Adrenal gland (tissue), 12 donors: Measurements from ENCODE around the gene AMMECR1. TPM values are rescaled to one million over a fixed set of nuclear protein-coding genes. Genes with fewer than 3 reads are reported as not detected.
A peak's percentile ranks its signal among the peaks of the same experiment; 100 is the strongest.

ENCODE experiments used
- DNase-seq, 7 donors: peaks; one replicate each; pipeline ENCODE4 v3.0.0-alpha.2; 2019 to 2020
- H3K27ac ChIP-seq, 5 donors: fragments of 200-600 bp; sonication (generic) in 4 of 5; 1 replicate in 3 of 5; 2 replicates in 2 of 5; pipeline versions ENCODE4 v1.5.1 to v1.8.0; 2016 to 2020; ENCODE audit warnings: mild to moderate bottlenecking in 1 of 5
- H3K27me3 ChIP-seq: fragments of 200-600 bp; 2 replicates; pipeline ENCODE4 v1.8.0; 2021
- H3K36me3 ChIP-seq, 2 donors: fragments of 200-600 bp; replicated peaks in 1 of 2; 1 replicate in 1 of 2; 2 replicates in 1 of 2; pipeline versions ENCODE4 v1.5.1 to v1.8.0; 2018 to 2022
- H3K4me1 ChIP-seq, 2 donors: fragments of 200-600 bp; replicated peaks in 1 of 2; 1 replicate in 1 of 2; 2 replicates in 1 of 2; pipeline versions ENCODE4 v1.5.1 to v1.8.0; 2018 to 2021
- H3K4me3 ChIP-seq, 4 donors: fragments of 200-600 bp; sonication (generic) in 3 of 4; one replicate each; pipeline ENCODE4 v1.5.1; 2016 to 2018
- H3K9me3 ChIP-seq, 3 donors: fragments of 200-600 bp; sonication (generic) in 1 of 3; replicated peaks in 1 of 3; 1 replicate in 2 of 3; 2 replicates in 1 of 3; pipeline versions ENCODE4 v1.5.1 to v1.8.0; 2016 to 2021
- CTCF ChIP-seq, 6 experiments: fragments of 450-650 bp in 4 of 6; fragments of 200-600 bp in 2 of 6; sonication (generic) in 1 of 6; IDR thresholded peaks; 1 replicate in 5 of 6; 2 replicates in 1 of 6; pipeline versions ENCODE4 v1.5.1 to v1.8.0; 2016 to 2021; ENCODE audit warnings: antibody characterized with exemption in 6 of 6, mild to moderate bottlenecking in 2 of 6, moderate library complexity in 1 of 6
- POLR2A ChIP-seq, 2 donors: fragments of 450-650 bp; IDR thresholded peaks; one replicate each; pipeline ENCODE4 v1.6.1; 2017; ENCODE audit warnings: antibody characterized with exemption in 2 of 2, mild to moderate bottlenecking in 2 of 2, moderate library complexity in 1 of 2
- WGBS, 4 donors: extraction: QIAGEN DNeasy Blood & Tissue Kit in 2 of 4; methylation state at CpG; one replicate each; pipeline versions ENCODE4 v1.1.5 to v1.1.7; 2013 to 2017; 5-methylcytosine and 5-hydroxymethylcytosine counted together
- intact Hi-C, 2 donors: fragments of 100-400 bp; cut with DNase I; formaldehyde crosslinking; loops; one replicate each; pipeline versions ENCODE4 v1.14.1 to v1.15.0; 2022 to 2023
- polyA plus RNA-seq, 3 donors: library from polyadenylated mRNA; stranded (reverse); fragments of 200-250 nt in 2 of 3; fragments of 350-450 nt in 1 of 3; fragmentation: Illumina TruSeq in 1 of 3; extraction: RNeasy Lipid Tissue Mini Kit (QIAGEN cat#74804) in 1 of 3; gene quantifications; one replicate each; pipeline ENCODE4 v1.2.3, GENCODE V29; 2013 to 2014
- total RNA-seq, 9 donors: library from RNA; depleted of rRNA in 4 of 9; stranded (reverse); fragments of >200 nt in 4 of 9; fragments of 120-200 nt in 1 of 9; fragmentation: NEBNext Ultra II Directional in 1 of 9; extraction: Animal tissue kit (Norgen Biotek cat#: 25700) in 1 of 9; gene quantifications; one replicate each; pipeline versions ENCODE4 v1.1.0 to v1.2.4, GENCODE V29; 2013 to 2023
- donor health status: healthy with polysubstance abuse.
- donor health status: Bipolar disorder and iron deficiency.
- donor health status: DM: yes; HTN: yes; CAD: no.
- donor health status: DM: no; HTN: no; CAD: no.
- donor health status: DM: no; HTN: no; CAD: no.
- donor health status: DM: yes; HTN: yes; CAD: no.

The AMMECR1 gene
- total and polyA plus RNA-seq, 12 donors, result 2.6 to 20.1 (median 7.8) TPM

- no peaks in the 10 kb centered on the region for H3K9me3 ChIP-seq
- H3K4me3 ChIP-seq, result no peak overlapping the region
- TF ChIP-seq POLR2A (IDR thresholded peaks at IDR 0.05) (no peak), CTCF (IDR thresholded peaks at IDR 0.05) (no peak)
- intact Hi-C loops, result no loop called here
- WGBS, 4 donors, result 56 to 86% (median 81%) methylated on average over 1 of the region's 1 CpG
- H3K4me1 ChIP-seq, result peaks cover 3 to 4% of the 10 kb centered on the region in 2 donors
- H3K27ac ChIP-seq, result peak overlapping the region in 1 of 5 donors; percentile 8
- no peak for DNase-seq
- no peaks in the 10 kb centered on the region for H3K27me3 ChIP-seq
- no peaks in the 10 kb centered on the region for H3K36me3 ChIP-seq
Measured at GRCh38 chrX:110182362-110182761, 135.5 kb downstream of the AMMECR1 start.

- Histone ChIP-seq H3K27me3 (no peaks in the 10 kb centered on the region), H3K4me1 (peaks cover 3 to 4% of the 10 kb centered on the region in 2 donors), H3K27ac (no peak overlapping the region), H3K9me3 (no peaks in the 10 kb centered on the region), H3K4me3 (no peak overlapping the region), H3K36me3 (no peaks in the 10 kb centered on the region)
- no peak for TF ChIP-seq POLR2A (IDR thresholded peaks at IDR 0.05)
- no peak for TF ChIP-seq CTCF (IDR thresholded peaks at IDR 0.05)
- no peak for DNase-seq
- WGBS, 4 donors, result 60 to 85% (median 78%) methylated on average over 1 to 2 of the region's 2 CpGs
- intact Hi-C loops, result no loop called here
Measured at GRCh38 chrX:110181459-110182137, 136.3 kb downstream of the AMMECR1 start.

- Histone ChIP-seq H3K9me3 (no peaks in the 10 kb centered on the region), H3K36me3 (no peaks in the 10 kb centered on the region), H3K4me1 (peaks cover 3 to 4% of the 10 kb centered on the region in 2 donors), H3K4me3 (no peak overlapping the region), H3K27me3 (no peaks in the 10 kb centered on the region), H3K27ac (peak overlapping the region in 1 of 5 donors; percentile 26)
- DNase-seq, result no peak
- WGBS, 4 donors, result 27 to 57% (median 42%) methylated on average over 6 of the region's 6 CpGs
- TF ChIP-seq CTCF (IDR thresholded peaks at IDR 0.05) (no peak), POLR2A (IDR thresholded peaks at IDR 0.05) (no peak)
- intact Hi-C loops, result no loop called here
Measured at GRCh38 chrX:110180928-110181310, 137.0 kb downstream of the AMMECR1 start.

- H3K27me3 ChIP-seq, result no peaks in the 10 kb centered on the region
- 38 to 59% (median 42%) methylated on average over 2 to 5 of the region's 5 CpGs for WGBS, 4 donors
- TF ChIP-seq CTCF (IDR thresholded peaks at IDR 0.05), result no peak
- TF ChIP-seq POLR2A (IDR thresholded peaks at IDR 0.05), result no peak
- peak overlapping the region in 1 of 5 donors; percentile 26 for H3K27ac ChIP-seq
- DNase-seq, result peak; percentile 39 to 80 (median 70)
- no peak overlapping the region for H3K4me3 ChIP-seq
- H3K9me3 ChIP-seq, result no peaks in the 10 kb centered on the region
- intact Hi-C loops, result no loop called here
- H3K4me1 ChIP-seq, result peaks cover 3 to 4% of the 10 kb centered on the region in 2 donors
- H3K36me3 ChIP-seq, result no peaks in the 10 kb centered on the region
Measured at GRCh38 chrX:110180176-110180927, 137.5 kb downstream of the AMMECR1 start.
